Upper lobe of left lung (tissue), 4 donors: Measurements from ENCODE around the gene TENM4.

ENCODE experiments used
- CTCF ChIP-seq, 6 experiments: fragments of 450-650 bp in 4 of 6; fragments of 200-600 bp in 2 of 6; sonication (generic) in 2 of 6; IDR thresholded peaks; one replicate each; pipeline ENCODE4 v1.5.1; 2016 to 2019; ENCODE audit warnings: antibody characterized with exemption in 6 of 6
- EP300 ChIP-seq, 4 donors: sonication (generic); formaldehyde crosslinking; IDR thresholded peaks; one replicate each; pipeline ENCODE4 v1.5.1; 2017; ENCODE audit warnings: antibody characterized with exemption in 4 of 4, control low read depth in 2 of 4
- POLR2A ChIP-seq, 4 donors: fragments of 450-650 bp; IDR thresholded peaks; one replicate each; pipeline ENCODE4 v1.5.1; 2016 to 2017; ENCODE audit warnings: antibody characterized with exemption in 4 of 4, mild to moderate bottlenecking in 2 of 4
- POLR2AphosphoS5 ChIP-seq, 2 donors: sonication (generic); formaldehyde crosslinking; IDR thresholded peaks; one replicate each; pipeline ENCODE4 v1.5.1; 2017; ENCODE audit warnings: antibody characterized with exemption in 2 of 2

GRCh38 chr11:78689101-78689500, 751.7 kb downstream of the TENM4 start:
- no peak for TF ChIP-seq POLR2A (IDR thresholded peaks at IDR 0.05)
- TF ChIP-seq CTCF (IDR thresholded peaks at IDR 0.05), result no peak
- TF ChIP-seq POLR2AphosphoS5 (IDR thresholded peaks at IDR 0.05), result no peak
- no peak for TF ChIP-seq EP300 (IDR thresholded peaks at IDR 0.05)
